GM20000 (cell line): Measurements from ENCODE around the gene CCL2.
A peak's percentile ranks its signal among the peaks of the same experiment; 100 is the strongest.

Experiments
- DNase-seq: peaks from one replicate; pipeline ENCODE4 v3.0.0; 2012; ENCODE audit warnings: low spot score
- CTCF ChIP-seq: IDR thresholded peaks from 2 replicates; pipeline ENCODE4 v1.5.1; 2012; ENCODE audit warnings: mild to moderate bottlenecking, control low read depth; ENCODE audit errors: extremely low read depth, missing control alignments

Gene CCL2

GRCh38 chr17:34241062-34241461, 14.0 kb upstream of the CCL2 start:
- no peak for DNase-seq
- no peak for TF ChIP-seq CTCF

- no peak for TF ChIP-seq CTCF
- DNase-seq = peak; percentile 38
Measured at GRCh38 chr17:34242587-34243363, 12.3 kb upstream of the CCL2 start.

- no peak for DNase-seq
- no peak for TF ChIP-seq CTCF
Measured at GRCh38 chr17:34243364-34244320, 11.4 kb upstream of the CCL2 start.

- TF ChIP-seq CTCF = no peak
- no peak for DNase-seq
Measured at GRCh38 chr17:34245351-34245905, 9.7 kb upstream of the CCL2 start.

GRCh38 chr17:34246446-34246845, 8.6 kb upstream of the CCL2 start:
- TF ChIP-seq CTCF = no peak
- DNase-seq = no peak

GRCh38 chr17:34246881-34247280, 8.2 kb upstream of the CCL2 start:
- TF ChIP-seq CTCF = no peak
- DNase-seq = no peak
